Esophagus muscularis mucosa (tissue), 3 donors: ENCODE results near the gene OR2A14.

ENCODE experiments used
- POLR2AphosphoS5 ChIP-seq, 2 donors: sonication (generic); formaldehyde crosslinking; IDR thresholded peaks; one replicate each; pipeline ENCODE4 v1.6.1; 2017; ENCODE audit warnings: antibody characterized with exemption in 2 of 2
- TF ChIP-seq, protein P1 (sequence below), 3 experiments: fragments of 200-600 bp in 2 of 3; fragments of 450-650 bp in 1 of 3; sonication (generic) in 2 of 3; IDR thresholded peaks; one replicate each; pipeline ENCODE4 v1.5.1; 2017 to 2019; ENCODE audit warnings: antibody characterized with exemption in 3 of 3, mild to moderate bottlenecking in 2 of 3, moderate library complexity in 1 of 3

GRCh38 chr7:144090667-144091066 is 32.3 kb upstream of the OR2A14 start:
- TF ChIP-seq, protein P1, sequence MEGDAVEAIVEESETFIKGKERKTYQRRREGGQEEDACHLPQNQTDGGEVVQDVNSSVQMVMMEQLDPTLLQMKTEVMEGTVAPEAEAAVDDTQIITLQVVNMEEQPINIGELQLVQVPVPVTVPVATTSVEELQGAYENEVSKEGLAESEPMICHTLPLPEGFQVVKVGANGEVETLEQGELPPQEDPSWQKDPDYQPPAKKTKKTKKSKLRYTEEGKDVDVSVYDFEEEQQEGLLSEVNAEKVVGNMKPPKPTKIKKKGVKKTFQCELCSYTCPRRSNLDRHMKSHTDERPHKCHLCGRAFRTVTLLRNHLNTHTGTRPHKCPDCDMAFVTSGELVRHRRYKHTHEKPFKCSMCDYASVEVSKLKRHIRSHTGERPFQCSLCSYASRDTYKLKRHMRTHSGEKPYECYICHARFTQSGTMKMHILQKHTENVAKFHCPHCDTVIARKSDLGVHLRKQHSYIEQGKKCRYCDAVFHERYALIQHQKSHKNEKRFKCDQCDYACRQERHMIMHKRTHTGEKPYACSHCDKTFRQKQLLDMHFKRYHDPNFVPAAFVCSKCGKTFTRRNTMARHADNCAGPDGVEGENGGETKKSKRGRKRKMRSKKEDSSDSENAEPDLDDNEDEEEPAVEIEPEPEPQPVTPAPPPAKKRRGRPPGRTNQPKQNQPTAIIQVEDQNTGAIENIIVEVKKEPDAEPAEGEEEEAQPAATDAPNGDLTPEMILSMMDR (IDR thresholded peaks at IDR 0.05): no peak
- no peak for TF ChIP-seq POLR2AphosphoS5 (IDR thresholded peaks at IDR 0.05)
